ENCODE data around the gene GAS2L1.
A peak's percentile ranks its signal among the peaks of the same experiment; 100 is the strongest.

Gene GAS2L1

DNA sequence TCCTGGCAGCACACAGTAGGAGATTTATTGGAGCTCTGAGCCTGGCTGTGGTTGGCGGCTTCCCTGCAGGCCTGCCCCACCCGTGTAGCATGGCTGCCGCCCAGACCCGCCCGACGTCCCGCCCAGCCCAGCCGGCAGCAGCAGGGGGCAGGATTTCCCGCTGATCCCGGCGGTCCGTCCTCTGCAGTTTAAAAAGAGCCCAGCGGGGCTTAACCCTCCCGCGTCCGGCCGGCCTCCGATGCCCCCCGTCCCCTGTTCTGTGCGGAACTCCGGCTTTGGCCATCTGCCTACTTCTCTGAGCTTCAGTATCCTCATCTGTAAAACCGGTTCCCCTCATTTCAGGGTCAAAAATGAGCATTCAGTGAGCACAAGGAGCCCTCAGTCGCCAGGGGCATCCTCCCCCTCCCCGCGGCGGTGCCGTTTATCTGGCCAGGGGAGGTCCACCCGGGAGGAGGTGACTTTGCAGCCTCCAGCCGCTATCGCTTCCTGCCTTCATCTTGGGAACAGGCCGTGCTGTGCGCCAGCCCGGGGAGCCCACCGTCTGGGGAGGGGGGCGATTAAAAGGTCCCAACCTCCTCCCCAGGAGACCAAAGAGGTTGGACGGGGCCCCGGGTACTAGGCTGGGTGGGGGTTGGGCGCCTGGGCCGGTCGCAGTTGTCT lies at the start of gene GAS2L1:
Gene GAS2L1 (plus strand): TSS at position 476 of the 660 bp plus-strand sequence. CDS start 1,456 bp downstream, outside the sequence.
- TF ChIP-seq, protein P1, sequence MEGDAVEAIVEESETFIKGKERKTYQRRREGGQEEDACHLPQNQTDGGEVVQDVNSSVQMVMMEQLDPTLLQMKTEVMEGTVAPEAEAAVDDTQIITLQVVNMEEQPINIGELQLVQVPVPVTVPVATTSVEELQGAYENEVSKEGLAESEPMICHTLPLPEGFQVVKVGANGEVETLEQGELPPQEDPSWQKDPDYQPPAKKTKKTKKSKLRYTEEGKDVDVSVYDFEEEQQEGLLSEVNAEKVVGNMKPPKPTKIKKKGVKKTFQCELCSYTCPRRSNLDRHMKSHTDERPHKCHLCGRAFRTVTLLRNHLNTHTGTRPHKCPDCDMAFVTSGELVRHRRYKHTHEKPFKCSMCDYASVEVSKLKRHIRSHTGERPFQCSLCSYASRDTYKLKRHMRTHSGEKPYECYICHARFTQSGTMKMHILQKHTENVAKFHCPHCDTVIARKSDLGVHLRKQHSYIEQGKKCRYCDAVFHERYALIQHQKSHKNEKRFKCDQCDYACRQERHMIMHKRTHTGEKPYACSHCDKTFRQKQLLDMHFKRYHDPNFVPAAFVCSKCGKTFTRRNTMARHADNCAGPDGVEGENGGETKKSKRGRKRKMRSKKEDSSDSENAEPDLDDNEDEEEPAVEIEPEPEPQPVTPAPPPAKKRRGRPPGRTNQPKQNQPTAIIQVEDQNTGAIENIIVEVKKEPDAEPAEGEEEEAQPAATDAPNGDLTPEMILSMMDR (IDR thresholded peaks at IDR 0.05): peak; percentile 53
- TF ChIP-seq ZFX (IDR thresholded peaks at IDR 0.05; ENCODE audit: borderline replicate concordance): no peak

DNA sequence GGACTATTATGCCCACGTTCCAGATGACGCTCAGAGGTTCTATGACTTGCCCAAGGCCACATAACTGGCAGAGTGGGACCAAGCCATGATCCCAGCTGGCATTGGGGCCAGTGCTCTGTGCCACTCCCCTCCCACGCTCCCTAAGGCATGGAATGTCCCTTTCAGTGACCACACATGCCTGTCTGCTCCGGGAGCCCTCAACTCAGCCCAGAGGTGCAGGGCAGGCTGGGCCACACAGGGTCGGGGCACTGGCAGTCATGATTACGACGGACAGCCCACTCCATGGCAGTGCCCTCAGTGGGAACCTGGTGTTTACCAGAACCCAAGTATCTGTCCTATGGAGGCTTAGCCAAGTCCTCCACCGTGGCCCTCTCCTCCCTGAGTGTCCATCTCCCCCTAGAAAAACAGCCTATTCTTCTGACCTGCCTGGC lies 48.7 kb upstream of the GAS2L1 start:
- TF ChIP-seq, protein P1 (IDR thresholded peaks at IDR 0.05): no peak
- TF ChIP-seq ZFX (IDR thresholded peaks at IDR 0.05; ENCODE audit: borderline replicate concordance): no peak
- no peak overlapping the region for H3K27ac ChIP-seq

More for the DNA sequence above, at the start of gene GAS2L1:
- H3K27ac ChIP-seq: peak within 1 kb of the TSS; percentile 86

DNA sequence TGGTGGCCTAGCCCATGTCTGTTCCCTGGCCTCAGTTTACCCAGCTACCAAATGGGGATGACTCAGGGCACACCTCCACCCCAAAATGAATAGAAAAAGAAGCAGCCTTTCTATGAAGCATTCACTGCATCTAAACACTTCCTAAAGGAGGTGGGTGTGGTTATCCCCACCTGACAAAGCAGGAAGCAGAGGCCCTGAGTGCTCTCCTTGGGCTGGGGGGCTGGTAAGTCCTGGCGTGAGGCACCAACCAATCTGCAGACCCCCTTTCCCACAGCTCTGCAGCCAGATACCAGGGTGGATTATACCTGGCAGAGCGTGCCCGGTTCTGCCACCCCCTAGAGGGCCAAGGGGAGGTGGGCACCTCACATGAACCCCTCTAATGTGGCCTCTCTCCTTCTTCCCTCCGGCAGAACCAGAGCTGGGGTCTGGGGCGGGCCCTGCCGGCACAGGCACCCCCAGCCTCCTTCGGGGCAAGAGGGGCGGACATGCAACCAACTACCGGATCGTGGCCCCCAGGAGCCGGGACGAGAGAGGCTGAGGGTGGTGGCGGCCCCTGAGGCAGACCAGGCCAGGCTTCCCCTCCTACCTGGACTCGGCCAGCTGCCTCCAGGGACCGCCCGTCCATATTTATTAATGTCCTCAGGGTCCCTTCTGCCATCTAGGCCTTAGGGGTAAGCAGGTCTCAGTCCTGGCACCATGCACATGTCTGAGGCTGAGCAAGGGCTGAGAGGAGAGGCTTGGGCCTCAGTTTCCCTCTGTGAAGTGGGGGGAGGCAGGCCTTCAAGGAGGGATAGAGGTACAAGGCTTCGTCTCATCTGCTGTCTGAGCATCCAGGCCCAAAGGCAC lies 47.8 kb upstream of the GAS2L1 start:
- TF ChIP-seq ZFX (IDR thresholded peaks at IDR 0.05; ENCODE audit: borderline replicate concordance): no peak
- TF ChIP-seq, protein P1 (IDR thresholded peaks at IDR 0.05): no peak
- H3K27ac ChIP-seq: no peak overlapping the region

DNA sequence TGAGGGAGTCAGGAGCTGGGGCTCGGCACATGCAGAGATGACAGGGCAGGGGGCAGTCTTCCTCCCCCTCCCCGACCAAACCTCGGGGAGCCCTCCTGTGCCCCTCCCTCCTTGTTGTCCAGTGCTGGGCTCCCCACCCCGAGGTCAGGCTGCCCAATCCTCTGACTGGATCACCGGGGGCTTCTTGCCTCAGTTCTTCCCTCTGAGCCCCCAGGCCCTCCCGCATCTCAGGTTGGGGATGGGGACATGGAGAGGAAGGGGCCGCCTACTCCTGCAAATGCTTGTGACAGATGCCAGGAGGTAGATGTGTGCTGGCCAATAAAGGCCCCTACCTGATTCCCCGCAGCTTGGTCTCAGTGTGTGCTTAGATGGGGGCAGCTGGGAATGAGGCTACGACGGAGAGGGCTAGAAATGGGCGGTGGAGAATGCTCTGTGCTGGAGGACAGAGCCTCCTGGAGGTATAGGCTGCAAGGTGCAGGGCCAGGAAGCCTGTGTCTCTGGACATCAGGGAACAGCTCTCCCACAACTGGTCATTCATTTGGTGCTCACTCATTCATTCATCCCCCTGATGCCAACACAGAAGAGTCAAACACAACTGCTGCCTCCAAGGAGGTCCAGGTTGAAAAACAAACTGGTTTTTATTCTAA lies 47.1 kb upstream of the GAS2L1 start:
- H3K27ac ChIP-seq: no peak overlapping the region
- TF ChIP-seq, protein P1 (IDR thresholded peaks at IDR 0.05): 0 out of 2 replicates have a peak, but pooled peaks have one; percentile 4
- no peak for TF ChIP-seq ZFX (IDR thresholded peaks at IDR 0.05; ENCODE audit: borderline replicate concordance)

DNA sequence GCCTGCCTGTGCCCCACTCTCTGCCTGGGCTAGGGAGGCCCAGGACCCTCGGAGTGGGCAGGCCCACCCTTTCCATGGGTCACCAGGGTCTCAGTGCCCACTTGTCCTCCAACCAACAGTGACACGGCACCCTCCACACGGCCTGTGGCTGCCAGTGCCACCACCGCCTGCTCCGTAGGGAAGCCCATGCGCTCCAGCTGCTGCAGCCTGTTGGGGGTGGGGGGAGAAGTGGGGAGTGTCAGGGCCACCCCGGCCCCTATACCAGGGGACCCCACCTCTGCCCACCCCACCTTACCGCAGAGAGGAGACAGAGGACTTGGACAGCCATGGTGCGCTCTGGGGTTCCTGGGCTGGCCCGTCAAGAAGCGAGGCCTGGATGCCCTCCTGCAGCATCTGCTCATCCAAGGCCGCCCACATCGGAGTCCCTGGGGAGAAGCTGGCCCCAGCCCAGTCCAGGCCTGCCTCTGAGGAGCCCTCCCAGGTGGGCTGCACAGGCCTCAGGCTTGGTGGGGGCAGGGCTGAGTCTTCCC lies 46.4 kb upstream of the GAS2L1 start:
- TF ChIP-seq ZFX (IDR thresholded peaks at IDR 0.05; ENCODE audit: borderline replicate concordance): no peak
- TF ChIP-seq, protein P1 (IDR thresholded peaks at IDR 0.05): no peak
- H3K27ac ChIP-seq: no peak overlapping the region

DNA sequence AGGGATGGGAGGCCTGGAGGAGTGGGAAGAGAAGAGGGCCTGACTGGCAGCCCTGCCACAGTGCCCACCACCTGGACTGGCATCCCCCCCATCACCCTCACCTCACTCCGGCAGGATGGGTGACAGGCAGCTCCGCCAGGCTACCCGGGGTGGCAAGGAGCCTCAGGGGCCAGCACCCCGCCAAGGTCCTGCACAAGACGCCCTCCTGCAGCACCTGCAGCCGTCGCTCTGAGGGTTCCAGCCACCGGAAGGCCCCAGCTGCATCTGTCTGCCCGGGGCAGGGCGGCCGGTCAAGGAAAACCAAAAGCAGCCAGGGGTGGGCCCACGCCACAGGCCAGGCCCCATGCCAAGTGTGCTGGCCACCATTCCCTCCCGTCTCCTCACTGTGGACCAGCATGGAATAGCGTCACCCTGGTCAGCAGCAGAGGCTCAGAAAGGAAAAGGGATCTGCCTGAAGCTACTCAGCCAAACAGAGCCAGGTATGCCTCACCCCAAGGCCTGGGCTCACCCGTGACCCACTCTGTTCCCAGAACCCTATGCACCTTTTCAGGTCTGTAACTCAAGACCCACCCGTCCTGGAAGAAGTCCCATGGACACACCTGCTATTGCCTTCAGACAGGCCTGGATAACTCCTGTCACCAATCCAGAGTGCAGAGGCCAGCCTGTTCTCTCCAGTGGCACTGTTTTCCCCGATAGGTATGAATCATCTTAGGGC lies 45.7 kb upstream of the GAS2L1 start:
- no peak overlapping the region for H3K27ac ChIP-seq
- no peak for TF ChIP-seq ZFX (IDR thresholded peaks at IDR 0.05; ENCODE audit: borderline replicate concordance)
- TF ChIP-seq, protein P1 (IDR thresholded peaks at IDR 0.05): no peak

All from 22Rv1 (cell line).